NCI-H1048 (cell line): ENCODE results near the gene ITIH4.

ENCODE experiments used
- DNase-seq: peaks from one replicate; lab custom pipeline; 2025; lab: John Stamatoyannopoulos, UW

The ITIH4 gene

DNA sequence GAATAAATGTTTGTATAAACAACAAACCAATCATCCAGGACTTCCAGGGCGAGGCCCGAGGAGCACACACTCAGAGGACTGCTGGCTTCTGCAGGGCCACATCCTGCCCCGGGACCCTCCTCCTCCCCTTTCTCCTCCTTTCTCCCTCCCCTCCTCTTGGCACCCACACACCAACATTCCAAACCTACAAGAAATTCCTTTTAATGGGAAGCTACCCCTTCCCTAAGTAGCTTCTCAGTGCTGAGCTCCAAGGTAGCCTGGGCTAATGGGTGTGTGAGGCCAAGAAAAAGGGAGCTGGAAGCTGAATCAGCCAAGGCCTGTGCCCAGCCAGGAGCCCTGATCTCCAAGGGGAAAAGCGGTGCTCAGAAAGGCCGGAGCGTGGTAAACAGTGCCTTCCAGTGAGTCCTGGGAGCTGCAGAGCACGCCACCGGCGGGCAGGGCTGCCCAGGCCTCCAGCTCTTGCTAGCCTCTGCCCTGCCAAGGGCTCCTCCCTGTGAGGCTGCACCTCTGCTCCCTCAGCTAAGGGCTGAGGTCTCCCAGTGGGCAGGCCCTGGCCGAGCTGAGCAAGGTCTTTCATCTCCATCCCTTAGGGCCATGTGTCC, 32.0 kb downstream of the ITIH4 start:
- DNase-seq, result no peak

DNA sequence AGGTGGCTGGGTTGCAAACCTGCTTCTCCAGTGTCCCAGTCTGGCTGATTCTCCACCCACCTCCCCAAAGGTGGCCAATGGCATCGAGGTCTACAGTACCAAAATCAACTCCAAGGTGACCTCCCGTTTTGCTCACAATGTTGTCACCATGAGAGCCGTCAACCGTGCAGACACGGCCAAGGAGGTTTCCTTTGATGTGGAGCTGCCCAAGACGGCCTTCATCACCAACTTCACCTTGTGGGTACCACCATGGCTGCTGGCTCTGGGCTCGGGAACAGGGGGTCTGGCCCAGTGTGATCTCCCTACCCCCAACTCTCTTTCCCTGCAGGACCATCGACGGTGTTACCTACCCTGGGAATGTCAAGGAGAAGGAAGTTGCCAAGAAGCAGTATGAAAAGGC, 34.1 kb downstream of the ITIH4 start:
- DNase-seq, result no peak

DNA sequence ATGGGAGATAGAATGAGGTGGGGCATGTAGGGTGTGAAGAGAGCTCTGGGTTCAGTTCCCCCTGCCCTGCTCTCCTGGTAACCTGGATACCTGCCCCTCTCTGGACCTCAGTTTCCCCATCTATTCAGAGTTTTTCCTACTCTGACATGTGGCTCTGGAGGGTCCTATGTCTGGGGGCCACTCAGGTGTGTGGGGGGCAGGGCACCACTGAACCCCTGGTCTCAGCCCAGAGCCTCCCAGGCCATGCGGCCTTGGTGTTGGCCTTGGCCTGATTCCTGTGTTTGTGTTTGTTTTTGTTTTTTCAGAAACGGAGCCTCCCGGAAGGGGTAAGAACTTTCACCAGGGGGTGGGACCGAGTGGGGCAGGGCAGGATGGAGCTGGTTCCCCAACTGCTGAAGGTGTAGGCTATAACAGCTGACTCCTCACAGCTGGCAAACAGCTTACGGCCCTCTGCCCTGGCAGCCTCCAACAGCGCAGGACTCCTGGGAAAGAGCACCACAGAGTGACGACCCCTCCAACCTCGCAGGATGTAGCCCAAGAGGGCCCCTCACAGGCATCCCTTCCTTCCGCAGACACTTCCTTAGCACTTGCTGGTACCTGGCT, 35.1 kb downstream of the ITIH4 start:
- no peak for DNase-seq

DNA sequence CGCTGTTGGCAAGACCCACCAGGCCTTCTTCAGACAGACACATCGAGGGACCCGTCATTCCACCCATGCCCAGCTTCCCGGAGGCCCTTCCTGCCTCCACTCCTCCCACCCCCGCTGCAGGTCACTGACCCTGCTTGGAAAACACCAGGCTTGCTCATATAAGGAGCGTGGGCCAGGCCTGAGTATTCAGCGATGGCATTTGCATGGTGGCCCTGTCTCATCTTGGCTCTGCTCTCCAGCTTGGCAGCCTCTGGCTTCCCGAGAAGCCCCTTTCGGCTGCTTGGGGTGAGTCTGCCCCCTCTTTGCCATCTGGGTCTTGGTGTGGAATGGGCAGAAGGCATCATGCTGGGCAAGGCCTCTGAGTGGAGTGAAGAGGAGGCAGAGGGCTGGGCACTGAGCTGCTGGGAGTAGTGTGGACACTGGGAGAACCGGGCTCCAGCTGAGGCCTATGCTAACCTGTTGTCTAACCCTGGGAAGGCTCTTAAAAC, 35.8 kb downstream of the ITIH4 start, which contains the start of gene ITIH3:
TSS of gene ITIH3 (plus strand) at position 185 of the 488 bp plus-strand sequence. CDS start at position 193, 8 bp downstream.
- DNase-seq, result no peak

DNA sequence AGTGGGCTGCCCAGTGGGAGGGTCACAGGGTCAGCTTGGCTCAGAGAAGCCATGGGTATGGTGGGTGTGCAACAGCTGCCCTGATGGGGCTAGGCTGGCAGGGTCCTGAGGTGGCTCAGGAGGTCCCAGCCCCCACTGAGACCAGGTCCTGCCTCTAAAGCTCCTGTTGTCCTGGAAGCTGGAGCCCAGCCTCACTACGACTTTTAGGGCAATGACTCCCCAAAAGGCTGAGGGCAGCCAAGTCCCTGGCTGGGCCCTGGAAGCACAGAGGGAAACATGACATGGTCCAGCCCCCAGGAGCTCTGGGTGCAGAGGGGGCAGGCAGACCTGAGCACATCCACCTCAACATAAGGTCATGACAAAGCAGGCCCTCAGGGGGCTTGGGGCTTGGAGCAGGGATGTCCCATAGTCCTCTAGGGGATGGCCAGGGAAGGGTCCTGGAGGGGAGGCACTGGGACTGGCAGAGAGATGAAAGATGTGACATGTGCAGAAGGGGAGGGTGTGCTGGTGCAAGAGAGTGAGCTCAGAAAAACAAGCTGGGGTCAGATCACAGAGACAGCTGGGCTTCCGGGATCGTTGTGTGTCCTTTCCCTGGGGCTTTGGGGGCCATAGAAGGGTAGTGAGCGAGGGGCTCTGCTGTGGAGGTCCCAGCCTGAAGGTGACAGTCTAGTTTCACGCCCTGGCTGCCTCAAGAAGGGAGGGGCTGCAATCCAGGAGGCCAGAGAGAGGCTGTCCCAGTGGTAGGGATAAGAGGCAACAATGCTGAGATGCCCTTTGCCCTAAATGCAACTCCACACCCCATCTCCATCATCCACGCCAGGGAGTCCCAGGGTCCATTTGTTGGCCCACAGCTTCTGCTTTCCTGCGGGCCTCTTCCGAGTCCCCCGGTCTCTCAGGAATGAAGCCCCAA, 36.5 kb downstream of the ITIH4 start:
- DNase-seq, result no peak

DNA sequence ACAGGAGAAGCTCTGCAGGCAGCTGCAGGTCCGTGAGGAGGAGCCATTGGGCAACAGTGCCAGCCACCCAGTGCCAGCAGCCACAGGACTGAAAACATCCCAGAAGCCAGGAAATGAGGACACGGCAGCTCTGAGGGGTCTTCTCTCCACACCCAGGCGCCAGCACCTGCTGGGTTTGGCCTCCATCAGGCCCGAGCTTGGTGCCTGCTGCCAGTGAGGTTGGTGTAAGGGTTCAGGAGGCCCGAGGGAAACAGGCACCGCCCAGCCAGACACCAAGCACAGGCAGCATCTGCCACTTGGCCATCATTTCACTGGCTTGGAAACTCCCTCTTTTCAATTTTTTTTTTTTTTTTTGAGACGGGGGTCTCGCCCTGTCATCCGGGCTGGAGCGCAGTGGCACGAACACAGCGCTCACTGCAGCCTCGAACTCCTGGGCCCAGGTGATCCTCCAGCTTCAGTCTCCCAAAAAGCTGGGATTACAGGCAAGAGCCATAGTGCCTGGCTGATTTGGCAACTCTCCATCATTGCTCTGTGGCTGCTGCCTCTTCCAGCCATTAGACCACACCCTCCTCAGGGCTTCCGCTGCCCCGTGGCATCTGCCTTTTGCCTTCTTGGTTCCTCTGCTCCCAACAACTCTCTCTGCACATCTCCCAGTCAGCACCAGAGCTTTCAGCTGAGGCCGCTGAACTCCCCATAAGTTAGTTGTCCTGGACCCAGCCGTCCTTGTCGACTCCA, 37.3 kb downstream of the ITIH4 start:
- DNase-seq, result no peak

DNA sequence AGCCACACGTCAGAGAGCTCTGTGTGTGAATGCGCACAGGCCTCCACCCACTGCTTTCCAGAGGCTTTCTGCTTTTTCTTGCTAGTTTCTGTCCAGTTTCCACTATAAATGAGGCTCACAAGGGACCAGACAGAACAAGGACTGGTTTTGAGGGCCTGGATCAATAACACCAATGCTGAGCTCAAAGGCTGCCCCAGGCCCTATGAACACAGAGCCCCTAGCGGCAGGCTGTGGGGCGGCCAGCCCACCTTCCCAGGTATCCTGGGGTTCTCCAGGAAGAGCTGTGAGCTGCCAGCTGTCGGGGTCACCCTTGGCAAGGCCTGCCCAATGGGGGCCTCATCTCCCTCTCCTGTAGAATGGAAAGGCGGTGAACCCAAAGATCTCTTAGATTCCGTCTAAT, 38.1 kb downstream of the ITIH4 start:
- DNase-seq, result no peak

DNA sequence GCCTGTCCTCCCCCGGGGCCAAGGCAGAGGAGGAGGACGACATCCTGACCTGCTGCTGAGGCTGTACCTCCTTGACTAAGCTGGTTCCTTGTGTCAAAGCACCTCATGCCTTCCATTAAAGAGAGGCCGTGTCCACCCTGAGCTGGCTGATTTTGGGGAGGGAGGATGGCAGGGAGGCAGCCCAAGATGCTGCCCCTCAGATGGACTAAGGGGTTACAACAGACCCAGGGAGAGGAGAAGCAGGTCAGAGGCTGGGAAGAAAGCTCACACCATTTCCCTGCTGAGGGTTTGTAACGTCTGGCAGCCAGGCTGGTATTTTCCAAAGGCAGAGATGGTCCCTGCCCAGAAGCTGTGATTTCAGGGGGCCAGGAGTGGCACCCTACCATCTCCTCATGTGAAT, 38.5 kb downstream of the ITIH4 start:
- no peak for DNase-seq

DNA sequence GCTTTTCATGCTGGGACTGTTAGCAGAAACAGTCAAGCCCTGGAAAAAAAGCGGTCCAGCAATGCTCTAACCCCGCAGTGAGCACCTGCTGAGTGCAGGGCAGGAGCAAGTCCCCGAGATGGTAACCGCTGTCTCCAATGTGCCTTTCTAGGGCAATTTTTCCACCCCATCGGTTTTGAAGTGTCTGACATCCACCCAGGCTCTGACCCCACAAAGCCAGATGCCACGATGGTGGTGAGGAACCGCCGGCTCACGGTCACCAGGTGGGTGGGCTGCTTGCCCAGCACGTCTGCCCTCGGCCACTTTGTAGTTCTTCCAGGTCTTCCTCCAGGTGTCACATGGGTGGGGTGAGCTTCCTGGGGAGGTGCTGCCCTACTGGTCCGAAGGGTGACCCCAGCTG, 39.1 kb downstream of the ITIH4 start:
- DNase-seq, result no peak

DNA sequence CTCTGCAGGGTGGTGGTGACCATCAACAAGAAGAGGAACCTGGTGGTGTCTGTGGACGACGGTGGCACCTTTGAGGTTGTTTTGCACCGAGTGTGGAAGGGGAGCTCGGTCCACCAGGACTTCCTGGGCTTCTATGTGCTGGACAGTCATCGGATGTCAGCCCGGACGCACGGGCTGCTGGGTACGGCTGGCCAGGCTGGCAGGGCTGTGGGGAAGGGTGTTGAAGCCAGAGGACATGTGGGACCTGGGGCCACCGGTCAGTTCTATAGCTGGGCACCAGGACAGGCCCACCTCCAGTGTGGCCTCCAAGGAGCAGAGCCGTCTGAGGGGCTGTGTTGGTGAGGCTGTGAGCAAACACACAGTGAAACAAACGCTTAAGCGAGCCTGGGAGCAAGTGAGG, 39.7 kb downstream of the ITIH4 start:
- DNase-seq, result no peak

DNA sequence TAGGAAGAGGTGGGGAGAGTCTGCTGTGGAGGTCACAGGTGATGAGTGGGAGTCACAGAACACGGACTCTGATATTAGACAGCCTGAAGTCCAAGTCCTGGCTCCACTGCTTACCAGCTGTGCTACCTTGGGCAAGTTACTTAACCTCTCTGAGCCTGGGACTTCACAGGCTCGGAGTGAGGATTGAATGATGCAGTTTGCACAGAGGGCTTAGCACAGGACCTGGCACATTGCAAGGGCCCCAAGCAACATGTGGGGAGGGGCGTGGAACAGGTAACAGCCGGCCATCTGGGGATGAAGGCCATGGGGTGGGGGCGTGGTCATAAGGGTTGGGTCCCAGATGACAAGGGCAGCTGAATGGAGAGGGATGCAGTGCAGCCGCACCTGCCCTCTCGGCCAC, 40.1 kb downstream of the ITIH4 start:
- no peak for DNase-seq

DNA sequence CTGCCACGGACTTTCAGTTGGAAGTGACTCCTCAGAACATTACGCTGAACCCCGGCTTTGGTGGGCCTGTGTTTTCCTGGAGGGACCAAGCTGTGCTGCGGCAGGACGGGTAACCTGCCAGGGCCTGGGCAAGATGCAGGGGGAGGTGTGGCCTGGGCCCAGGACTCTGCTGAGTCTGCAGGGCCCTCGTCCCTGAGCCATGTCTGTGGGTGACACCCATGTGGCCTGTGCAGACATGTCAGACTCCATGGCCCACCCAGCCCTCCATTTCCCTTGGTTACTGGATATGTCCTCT, 40.8 kb downstream of the ITIH4 start:
- no peak for DNase-seq

DNA sequence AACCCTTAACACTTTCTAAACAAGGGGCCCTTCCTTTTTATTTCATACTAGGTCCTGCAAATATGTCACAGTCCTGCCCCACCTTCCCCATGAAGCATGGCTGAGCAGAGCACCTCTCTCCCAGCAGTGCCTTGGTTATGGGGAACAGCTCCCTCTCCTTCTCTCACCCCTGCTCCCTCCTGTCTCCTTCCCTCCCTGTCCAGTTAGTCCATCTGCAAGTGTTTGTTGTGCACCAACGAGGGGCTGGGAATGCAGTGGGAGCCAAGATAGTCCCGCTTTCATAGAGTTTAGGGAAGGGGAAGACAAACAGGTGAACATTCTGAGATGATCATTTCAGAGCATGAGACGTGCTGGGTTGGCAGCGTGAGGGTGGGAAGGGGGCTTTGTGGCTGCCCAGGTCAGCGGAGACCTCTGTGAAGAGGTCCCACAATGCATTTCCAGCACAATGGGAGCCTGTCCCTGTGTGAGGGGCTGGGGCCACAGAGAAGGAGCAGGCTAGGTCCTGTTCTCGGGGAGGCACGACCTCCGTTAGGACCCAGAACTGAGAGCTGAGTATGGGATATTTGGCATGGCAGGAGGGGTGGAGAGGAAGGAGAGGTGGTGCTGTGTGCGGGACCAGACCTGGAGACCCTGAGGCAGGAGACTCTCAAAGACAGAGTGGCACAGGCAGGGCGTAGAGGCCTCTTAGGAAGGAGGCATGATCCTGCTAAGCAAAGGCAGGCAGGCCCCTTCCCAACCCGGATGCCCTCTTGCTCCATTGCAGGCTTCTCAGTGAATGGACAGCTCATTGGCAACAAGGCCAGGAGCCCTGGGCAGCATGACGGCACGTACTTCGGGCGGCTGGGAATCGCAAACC, 41.4 kb downstream of the ITIH4 start:
- no peak for DNase-seq

DNA sequence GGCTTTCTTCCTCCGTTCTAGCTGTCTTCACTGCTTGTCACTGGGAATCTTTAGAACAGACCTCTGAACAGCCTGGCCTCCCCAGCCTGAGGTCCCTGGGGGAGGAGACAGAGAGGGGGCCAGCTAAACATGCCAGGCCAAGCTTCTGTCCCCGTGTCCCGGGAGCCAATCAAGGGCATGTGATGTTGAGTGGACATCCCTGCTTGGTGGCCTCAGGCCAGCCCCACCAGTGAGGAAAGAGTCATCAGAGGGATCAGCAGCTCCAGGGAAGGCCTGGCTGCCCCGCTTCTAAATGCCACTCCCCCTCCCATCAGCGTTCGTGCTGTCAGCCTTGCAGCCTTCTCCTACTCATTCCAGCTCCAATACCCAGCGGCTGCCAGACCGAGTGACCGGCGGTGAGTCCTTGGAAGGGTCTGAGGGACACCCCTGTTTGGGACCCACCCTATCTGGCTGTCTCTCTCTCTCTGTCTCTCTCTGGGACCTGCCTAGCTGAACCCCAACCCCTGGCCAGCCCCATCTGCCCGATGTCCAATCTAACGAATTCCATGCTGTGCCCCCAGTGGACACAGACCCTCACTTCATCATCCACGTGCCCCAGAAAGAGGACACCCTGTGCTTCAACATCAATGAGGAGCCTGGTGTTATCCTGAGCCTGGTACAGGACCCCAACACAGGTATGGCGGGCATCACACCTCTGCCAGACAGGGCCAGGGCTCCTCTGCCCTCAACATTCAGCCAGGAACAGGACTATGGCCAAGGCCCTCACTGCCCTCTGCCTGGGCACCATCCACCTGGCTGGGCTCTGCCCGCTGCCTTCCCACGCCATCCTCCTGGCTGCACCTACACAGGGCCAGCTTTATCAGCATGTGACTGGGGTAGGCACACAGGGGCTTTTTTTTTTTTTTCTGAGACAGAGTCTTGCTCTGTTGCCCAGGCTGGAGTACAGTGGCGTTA, 42.5 kb downstream of the ITIH4 start:
- DNase-seq, result no peak

DNA sequence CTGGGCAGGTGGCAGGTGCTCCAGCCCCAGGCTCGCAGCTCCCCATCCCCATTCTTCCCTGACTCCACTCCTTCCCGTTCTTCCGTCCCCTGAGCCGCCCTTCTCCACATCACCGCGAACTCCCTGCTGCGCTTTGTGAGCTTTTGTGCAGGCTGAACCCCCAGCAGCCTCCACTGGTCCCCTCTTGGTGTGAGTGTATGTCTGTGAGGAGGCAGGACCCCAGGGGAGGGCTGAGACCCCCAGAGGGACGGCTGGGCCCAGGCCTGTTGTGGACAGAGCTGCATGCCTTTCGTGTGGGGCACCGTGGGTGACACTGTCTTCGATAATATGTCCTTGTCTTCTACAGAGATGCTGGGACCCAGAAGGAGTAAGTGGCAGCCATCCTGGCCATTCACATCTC, 43.2 kb downstream of the ITIH4 start:
- no peak for DNase-seq

DNA sequence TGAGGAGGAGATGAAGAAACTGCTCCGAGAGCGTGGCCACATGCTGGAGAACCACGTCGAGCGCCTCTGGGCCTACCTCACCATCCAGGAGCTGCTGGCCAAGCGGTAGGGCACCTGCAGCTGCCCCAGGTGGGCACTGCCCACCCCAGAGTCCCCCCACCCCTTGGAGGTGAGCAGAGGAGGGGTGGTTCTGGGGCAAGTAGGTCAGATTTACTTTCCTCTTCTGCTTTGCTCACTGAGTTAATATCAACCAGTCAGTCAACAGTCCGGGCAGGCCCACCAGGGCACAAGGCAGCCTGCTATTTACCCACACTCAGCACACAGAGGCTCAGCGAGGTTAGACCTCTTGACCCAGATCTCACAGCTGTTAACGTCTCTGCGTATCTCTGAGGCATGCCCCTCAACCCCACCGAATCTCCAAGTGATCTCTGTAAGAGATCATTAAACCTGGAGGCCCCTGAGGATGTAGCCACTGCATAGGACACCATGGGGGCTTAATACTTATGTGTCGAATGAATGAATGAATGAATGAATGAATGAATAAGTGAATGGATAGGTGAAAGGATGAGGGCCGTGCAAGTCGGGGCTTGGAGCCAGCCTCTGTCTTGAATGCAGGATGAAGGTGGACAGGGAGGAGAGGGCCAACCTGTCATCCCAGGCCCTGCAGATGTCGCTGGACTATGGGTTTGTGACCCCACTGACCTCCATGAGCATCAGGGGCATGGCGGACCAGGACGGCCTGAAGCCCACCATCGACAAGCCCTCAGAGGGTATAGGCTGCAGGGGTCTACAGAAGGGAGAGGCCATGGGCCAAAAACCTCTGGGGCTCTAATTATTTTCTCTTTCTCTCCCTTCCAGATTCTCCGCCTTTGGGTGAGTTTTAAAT, 43.9 kb downstream of the ITIH4 start:
- DNase-seq, result no peak

DNA sequence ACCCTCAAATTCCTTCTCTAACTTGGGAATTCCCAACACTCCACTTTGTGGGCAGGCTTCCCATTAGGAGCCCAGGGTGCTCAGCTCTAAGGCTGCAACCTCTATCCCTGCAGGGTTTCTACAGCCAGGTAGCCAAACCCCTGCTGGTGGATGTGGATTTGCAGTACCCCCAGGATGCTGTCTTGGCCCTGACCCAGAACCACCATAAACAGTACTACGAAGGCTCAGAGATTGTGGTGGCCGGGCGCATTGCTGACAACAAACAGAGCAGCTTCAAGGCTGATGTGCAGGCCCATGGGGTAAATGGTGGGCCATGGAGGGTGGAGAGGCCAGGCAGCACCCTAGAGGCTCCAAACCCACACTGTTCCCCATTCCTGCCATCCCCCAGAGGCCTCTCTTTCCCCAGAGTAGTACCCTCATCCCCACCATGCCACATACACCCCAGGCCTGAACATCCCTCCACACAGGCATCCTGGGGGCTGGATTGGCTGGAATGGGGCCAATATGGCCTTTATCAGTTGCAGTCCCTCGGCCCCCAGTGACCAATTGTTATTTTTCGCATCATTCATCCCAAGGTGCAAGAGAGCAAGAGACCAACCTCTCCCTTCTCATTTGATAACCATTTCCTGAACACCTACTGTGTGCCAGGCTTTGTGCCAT, 45.4 kb downstream of the ITIH4 start:
- DNase-seq, result no peak

DNA sequence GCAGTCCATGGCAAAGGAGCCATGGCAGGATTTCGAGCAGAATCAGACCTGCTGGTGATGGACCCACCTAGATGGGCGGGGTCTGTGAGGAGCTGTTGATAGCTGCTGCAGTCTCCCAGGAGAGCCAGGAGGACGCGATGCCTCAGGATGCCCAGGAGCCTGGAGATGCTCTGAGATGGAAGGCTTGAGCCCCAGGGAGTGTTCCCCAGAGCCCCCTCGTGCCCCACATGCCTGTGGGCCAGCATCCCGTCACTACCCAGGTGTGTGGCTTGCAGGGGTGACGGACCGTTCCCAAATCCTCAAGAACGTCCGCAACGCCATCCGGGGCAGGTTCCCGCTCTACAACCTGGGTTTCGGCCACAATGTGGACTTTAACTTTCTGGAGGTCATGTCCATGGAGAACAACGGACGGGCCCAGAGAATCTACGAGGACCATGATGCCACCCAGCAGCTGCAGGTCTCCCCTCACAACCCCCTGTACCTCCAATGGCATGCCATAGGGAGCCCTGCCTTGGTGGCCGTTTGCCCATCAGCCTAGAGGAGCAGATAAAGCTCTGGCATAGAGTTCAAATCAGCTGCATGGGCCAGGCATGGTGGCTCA, 46.4 kb downstream of the ITIH4 start:
- no peak for DNase-seq

DNA sequence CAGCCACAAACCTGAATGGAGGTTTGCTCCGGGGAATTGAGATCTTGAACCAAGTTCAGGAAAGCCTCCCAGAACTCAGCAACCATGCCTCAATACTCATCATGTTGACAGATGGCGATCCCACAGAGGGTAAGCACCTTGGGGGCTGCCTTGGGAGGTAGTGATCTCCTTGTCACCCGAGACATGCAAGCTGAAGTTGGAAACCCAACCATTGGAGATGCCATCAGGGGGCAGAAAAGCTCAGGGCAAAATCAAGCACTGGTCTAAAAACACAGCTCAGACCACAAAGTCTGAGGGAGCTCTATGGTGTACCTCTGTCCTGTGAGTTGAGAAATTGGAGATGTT, 47.3 kb downstream of the ITIH4 start:
- DNase-seq, result no peak
